HG03457 (cell line): Measurements from ENCODE around the gene MTMR3.
"Not testable (repeated sequence)": the region's sequence is repeated elsewhere in the genome, so short reads cannot be mapped to it uniquely, and the experiment has no call there.

Experiments
- ATAC-seq: cut with Tn5 transposase; IDR thresholded peaks from one replicate; pipeline ENCODE4 v1.9.1; 2021; ENCODE audit warnings: moderate number of reproducible peaks; ENCODE audit not compliant: unreplicated experiment

MTMR3 gene

DNA sequence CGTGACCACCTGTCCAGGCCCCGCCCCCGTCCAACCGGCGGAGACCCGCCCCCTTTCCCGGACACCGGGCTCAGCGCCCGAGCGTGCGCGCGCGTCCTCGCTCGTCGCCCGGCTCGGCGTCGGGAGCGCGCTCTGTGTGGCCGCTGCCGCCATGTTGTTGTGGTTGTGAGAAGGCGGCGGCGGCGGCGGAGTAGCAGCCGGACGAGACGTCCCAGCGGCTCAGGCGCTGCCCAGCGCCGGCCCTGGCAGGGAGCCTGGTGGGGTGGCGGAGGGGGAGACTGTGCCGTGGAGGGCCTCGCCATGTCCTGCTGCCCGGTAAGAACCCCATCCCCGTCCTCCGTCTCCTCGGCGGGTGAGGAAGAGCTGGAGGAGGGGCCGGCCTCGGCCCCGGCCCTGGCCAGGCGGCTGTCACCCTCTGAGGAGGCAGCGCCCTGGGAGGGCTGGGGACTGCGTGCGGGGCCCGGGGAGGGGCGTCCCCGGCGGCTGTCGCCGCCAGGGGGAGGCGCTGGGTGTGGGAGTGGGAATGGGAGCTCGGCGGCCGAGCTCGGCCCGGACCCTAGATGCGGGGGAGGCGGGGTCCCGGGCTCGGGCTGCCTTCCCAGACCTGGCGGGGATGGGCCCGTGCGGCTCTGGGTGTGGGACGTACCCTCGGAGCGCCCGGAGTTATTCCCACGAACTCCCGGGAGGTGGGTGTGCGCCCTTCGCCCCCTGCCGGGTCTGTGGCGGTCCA, at the start of gene MTMR3:
TSS of gene MTMR3 (plus strand) at position 130 of the 730 bp plus-strand sequence. CDS start 87,886 bp downstream, outside the sequence.
- ATAC-seq, result no peak

DNA sequence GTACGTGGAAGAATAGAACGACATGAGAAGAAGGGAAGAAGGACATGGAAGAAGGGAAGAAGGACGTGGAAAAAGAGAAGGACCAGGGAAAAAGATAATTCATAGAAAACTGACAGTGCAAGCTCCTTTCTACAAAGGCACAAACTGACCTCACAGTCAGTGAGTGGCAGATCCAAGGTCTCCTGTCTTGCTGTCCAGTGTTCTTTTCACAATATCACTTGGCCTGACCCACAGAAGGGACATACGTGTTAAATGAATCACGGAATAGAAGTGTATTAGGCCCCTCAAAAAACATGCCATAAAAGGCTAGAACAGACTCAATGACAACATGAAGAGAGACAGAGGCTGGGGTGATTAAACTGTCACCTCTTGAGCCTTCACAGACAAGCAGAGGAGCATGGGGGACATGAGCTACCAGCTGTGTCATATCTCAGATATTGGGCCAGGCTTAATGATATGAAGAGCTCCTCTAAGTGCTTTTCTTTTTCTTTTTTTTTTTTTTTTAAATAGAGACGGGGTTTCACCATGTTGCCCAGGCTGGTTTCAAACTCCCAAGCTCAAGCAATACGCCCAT, 49.5 kb upstream of the MTMR3 start:
- no peak for ATAC-seq

DNA sequence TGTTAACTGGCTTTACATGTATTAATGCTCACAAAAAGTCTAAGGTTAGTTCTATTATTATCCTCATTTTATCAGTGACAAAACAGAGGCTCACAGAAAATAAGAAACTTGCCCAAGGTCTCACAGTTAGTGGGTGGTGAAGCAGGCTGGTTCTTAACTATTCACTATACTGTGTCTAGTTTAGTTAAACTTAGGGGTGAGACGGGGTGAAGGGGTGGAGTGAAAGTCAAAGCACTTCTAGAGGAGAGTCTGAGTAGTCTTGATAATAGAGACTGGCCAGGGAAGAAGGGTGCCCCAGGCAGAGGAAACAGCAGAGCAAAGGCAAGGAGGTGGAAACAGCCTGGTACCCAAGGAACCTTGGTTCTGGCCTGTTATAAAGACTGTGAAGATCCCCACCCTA, 48.9 kb upstream of the MTMR3 start:
- no peak for ATAC-seq

DNA sequence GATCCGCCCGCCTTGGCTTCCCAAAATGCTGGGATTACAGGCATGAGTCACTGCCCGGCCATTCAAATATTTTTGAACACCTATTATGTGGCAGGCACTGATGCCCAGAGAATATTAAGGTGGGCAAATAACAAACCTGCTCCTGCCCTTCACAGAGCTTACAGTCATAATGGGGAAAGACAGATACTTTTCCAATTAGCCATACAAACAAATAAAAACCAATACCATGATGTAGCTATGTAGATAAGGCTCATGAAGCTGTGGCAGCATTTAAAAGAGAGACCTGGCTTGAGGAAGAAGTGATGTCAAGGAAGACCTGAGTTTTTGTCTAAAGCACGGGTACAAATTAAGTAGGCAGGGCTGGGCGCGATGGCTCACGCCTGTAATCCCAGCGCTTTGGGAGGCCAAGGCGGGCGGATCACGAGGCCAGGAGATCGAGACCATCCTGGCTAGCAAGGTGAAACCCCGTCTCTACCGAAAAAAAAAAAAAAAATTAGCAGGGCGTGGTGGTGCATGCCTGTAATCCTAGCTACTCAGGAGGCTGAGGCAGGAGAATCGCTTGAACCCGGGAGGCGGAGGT, 46.1 kb upstream of the MTMR3 start:
- not testable (repeated sequence) for ATAC-seq

DNA sequence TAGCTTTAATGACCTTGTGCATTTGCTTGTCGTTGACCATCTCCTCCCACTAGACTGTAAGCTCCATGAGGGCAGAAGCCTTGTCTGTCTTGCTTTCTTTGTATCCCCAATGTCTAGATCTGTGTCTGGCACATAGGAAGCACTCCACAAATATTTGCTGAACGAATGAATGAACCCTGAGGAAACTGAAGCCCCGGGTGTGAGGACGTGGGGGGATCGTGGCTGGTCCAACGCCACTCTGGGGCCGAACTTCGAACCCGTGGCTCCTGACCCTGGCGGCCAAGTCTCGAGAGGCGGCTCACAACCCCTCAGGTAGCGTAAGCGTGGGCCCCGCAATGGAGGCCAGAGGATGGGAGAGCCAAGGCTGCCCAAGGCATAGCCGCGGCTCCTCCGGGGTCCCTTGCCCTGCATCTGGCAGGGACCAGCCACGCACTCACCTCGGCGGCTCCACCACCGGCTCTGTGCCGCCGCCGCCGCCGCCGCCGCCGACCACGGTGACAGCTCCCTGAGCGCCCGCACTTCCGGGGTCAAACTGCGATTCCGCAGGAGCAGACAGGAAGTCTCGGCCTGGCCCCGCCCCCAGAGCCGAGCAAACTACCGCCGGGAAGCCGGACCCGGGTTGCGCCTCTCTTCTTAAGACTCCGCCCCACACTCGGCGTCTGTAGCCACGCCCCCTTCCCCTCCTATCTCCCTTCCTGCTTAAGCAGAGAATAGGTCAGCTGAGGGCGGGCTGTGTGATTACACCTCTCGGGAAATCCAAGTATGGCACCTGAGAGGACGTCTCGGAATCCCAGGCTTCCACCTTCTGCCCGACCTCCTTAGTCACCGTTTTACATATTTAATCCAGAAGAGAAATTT, 45.0 kb upstream of the MTMR3 start, which contains the start of gene ASCC2:
TSS of gene ASCC2 (minus strand) at position 534 of the 858 bp plus-strand sequence. CDS start 5,949 bp downstream, outside the sequence.
- ATAC-seq, result peak; percentile 86

DNA sequence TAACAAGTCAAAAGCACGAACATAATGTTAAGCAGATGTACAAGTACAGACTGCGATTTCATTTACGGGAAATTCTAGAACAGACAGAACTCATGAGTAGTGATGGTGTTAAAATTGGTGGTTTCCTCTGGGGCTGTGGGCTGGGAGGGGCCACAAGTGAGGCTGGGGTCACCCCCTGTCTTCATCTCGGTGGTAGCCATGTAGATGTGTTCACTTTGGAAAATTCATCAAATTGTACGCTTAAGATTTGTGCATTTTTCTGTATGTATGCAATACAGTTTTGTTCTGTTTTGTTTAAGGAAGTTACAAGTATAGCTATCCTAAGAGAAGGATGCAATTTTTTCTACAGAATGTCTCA, 44.4 kb upstream of the MTMR3 start:
- no peak for ATAC-seq

DNA sequence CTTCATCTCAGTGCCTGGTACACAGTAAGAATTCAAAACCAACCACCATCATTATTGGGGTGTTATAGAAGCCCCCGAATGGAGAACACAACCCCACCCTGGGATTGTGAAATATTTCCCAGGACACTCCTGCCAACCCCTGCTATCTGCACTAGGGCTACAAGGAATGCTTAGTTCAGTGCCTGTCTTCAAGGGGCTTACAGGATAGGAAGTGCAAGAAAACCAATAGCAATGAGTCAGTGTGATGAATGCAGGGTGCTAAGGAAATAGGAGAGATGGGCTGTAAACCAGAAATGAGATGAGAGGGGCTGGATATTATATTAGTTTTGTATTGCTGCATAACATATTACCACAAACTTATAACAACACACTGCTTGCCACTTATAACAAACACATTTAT, 43.9 kb upstream of the MTMR3 start:
- no peak for ATAC-seq

DNA sequence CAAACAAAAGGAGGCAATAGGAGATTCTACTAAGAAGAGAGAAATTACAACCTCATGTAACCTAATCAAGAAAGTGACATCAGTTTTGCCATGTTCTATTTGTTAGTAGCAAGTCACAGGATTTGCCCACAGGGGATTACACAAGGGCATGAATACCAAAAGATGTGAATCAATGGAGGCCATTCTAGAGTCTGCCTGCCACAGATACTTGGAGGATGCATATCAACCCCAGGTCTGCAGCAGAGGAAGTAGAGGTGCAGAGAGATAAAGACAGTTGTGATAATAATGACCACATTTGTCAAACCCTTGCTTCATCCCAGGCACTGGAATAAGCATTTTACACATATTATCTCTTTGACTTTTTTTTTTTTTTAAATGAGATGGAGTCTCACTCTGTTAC, 42.5 kb upstream of the MTMR3 start:
- no peak for ATAC-seq

DNA sequence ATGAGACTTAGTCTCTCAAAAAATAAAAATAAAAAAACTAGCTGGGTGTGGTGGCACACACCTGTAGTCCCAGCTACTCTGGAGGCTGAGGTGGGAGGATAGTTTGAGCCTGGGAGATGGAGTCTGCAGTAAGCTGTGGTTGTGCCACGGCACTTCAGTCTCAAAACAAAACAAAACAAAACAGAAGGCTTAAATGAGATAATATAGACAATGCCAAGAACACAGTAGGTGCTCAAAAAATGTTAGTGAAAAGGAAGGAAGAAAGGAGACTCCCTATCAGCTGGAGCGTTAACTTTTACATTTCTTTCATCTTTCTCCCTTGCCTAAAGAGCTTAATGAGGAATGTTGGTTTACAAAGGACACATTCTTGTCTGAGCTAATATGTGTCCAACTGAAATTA, 40.8 kb upstream of the MTMR3 start:
- no peak for ATAC-seq

DNA sequence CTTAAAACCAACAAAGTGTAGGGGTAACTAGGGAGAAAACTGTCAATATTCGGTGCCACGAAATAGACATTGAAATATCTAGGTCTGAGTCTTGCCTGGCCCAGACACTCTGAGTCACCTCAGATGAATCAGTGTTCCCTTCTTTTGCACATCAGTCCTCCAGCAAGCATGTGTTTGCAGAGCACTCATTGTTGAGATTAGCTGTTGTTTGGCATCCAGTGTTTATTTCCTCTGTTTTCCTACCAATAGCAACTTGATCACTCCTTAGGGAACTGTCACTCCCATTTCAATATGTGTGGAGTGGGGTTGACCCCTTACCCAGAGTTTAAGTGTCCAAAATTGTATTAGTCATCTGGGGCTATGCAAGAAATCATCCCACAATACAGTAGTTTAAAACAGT, 40.2 kb upstream of the MTMR3 start:
- no peak for ATAC-seq

DNA sequence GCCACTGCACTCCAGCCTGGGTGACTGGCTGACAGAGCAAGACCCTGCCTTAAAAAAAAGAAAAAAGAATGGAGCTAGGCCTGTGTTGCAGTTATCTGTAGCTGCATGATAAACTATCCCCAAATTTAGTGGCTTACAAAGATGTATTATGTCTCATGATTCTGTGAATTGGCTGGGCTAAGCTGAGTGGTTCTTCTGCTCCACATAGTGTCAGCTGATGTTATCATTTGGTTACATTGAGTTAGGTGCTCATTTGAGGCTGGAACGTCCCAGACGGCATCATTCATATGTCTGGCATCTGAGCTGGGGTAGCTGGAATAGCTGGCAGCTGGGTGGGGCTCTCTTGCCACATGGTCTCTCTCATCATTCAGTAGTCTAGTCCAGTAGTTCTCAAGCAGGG, 36.7 kb upstream of the MTMR3 start:
- no peak for ATAC-seq

DNA sequence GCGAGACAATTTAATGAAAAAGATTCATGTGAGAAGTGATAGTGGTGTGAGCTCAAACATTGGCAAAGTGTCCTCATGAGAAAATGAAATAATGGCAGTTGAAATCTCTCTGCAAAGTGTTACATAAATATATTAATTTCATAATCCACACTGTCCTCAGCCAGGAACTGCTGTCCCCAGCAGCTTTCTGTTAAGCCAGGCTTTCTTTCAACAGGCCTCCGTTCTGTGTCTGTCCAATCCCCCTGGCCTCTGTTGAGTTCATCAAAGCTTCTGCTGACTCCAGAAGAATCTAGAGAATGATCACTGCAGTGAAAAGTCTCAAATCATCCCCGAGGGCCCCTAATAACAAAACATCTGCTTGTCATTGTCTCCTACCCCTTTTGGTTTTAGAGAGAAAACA, 34.9 kb upstream of the MTMR3 start:
- no peak for ATAC-seq

DNA sequence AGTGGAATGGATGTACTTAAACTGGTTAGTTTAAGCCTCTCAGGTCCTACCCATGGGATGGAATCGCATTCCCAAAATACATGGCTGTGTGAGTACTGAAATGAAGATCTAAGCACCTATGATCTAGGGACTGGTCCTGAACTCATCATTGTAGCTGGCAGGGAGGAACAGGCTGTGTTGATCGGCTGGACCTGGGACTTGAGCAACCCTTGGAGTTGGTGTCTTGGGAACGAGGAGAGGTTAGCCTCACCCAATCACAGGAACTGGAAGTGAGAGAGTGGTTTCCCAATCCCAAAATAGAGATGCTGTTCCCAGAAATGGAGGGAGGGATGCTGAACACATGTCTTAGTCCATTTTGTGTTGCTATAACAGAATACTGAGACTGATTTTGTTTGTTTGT, 28.5 kb upstream of the MTMR3 start:
- no peak for ATAC-seq

DNA sequence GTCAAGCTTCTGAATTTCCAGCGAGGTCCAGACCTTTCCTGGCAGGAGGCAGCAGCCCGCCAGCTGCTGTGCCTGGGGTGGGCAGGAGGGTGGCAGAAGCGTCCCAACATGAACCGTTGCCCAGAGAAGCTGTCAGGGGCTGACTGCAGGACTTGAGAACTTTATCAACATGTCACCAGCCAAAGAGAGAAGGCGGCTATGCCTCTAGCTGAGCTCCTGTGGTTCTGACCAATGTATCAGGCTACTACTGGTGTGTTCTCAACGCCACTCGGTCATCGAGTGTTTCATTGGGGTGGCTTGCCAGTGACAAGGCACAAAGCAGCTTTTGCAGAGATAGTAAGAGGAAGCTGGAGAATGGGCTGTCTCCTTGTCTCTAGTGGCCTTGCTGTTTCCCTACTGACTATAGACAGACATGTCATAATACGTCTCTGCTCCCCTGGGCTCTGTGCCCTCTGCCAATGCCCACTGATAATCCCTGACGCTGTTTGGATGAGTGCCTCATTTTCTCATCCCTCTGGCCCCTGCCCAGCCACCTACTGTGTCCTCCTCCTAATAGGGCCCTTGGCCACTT, 27.3 kb upstream of the MTMR3 start:
- ATAC-seq, result no peak

DNA sequence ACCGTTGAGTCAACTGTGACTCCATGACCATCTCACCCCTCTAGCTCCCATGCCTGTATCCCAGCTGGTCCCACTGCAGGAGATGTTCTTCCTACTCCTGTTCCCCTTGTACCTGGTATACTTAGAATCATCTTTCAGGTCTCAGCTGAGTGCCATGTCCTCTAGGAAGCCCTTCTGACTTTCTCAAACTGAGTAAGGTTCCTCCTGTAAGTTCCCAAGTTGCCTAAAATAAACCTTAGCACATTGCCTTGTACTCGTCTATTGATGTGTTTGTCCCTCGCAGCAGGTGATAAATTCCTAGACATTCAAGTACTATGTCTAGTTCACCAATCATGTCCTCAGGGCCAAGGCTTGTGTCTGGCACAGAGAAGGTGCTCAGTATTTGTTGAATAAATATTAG, 26.5 kb upstream of the MTMR3 start:
- no peak for ATAC-seq

DNA sequence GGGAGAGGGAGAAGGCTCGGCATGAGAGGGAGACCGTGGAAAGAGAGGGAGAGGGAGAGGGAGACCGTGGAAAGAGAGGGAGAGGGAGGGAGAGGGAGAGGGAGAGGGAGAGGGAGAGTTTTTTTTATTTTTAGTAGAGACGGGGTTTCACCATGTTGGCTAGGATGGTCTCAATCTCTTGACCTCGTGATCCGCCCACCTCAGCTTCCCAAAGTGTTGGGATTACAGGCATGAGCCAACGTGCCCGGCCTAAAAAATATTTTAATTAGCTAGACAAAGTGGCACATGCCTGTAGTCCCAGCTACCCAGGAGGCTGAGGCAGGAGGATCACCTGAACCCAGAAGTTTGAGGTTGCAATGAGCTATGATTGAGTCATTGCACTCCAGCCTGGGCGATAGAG, 23.9 kb upstream of the MTMR3 start:
- not testable (repeated sequence) for ATAC-seq

DNA sequence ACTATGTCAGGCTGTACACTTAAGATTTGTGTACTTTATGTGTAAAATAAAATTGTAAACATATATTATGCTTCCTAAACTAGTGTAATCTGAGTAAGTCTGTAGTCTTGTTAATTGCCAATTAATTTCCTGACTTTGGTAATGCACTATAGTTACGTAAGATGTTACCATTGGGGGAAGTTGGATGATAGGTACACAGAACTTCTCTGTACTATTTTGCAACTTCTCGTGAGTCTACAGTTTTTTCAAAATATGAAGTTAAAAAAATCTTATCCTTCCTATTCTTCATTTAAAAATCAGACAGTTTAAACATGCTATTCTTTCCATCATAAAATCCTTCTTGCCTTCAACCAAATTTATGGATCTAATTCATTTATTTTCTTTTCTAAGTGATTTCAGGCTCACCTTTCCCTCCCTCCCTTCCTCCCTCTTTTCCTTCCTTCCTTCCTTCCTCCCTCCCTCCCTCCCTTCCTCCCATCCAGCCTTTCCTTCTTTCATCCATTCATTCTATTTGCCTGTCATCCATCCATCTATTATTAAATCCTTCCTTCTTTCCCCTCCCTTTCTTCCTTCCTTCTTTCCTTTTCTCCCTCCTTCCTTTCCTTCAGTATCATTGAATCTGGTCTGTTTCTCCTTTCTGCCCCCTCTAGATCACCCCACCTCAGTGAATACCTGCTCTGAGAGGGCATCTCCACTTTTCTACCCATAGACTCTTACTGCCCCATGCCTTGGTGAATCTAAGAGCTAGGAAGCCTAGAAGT, 22.8 kb upstream of the MTMR3 start:
- ATAC-seq, result no peak

DNA sequence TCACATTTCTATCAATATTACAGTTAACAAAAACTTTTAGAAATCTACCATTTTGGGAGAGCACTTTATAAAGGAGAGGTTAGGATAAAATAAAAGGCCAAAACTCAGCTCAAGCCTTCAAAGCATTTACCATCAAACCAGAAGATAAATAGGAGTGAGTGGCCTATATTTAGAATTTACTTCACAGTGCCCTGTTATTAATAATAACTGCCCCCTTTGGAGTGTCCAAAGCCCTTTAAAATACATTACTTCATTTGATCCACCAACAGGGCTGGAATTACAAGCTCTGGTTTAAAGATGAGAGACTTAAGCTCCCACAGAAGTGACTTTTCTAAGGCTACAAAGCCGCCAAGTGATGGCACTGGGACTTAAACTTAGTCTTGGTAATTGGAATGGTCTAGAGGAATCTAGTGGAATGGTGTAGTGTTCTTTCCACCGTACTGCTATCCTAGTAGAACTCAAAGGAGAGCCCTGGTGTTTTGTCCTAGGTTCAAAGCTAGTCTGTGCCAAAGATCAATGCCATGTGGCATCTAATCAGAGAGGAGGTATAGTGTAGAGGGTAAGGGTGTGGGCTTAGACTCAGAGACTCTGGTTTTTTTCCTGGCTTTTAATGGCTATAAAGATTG, 21.2 kb upstream of the MTMR3 start:
- ATAC-seq, result no peak

DNA sequence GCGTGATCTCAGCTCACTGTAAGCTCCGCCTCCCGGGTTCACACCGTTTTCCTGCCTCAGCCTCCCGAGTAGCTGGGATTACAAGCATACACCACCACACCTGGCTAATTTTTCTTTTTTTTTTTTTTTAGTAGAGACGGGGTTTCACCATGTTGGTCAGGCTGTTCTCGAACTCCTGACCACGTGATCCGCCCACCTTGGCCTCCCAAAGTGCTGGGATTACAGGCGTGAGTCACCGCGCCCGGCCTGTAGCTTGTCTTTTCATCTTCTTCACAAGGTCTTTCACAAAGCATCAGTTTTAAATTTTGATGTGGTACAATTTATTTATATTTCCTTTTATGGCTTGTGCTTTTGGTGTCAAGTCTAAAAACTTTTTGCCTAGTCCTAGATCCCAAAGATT, 17.4 kb upstream of the MTMR3 start:
- not testable (repeated sequence) for ATAC-seq

DNA sequence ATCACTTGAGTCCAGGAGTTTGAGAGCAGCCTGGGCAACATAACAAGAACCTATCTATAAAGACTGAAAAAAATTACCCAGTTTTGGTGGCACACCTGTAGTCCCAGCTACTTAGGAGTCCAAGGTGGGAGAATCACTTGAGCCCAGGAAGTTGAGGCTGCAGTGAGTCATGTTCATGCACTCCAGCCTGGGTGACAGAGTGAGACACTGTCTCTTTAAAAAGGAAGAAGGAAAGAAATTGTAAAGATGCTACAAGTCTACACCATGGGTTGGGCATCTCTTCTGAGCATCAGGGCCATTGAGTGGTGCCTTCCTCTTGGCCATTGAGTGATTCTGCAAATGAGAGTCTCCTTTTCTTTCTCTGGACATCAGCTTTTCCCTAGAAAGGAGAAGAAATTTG, 15.7 kb upstream of the MTMR3 start:
- ATAC-seq, result no peak
